ENCODE measurements around the gene RAB39B.

RAB39B gene

DNA sequence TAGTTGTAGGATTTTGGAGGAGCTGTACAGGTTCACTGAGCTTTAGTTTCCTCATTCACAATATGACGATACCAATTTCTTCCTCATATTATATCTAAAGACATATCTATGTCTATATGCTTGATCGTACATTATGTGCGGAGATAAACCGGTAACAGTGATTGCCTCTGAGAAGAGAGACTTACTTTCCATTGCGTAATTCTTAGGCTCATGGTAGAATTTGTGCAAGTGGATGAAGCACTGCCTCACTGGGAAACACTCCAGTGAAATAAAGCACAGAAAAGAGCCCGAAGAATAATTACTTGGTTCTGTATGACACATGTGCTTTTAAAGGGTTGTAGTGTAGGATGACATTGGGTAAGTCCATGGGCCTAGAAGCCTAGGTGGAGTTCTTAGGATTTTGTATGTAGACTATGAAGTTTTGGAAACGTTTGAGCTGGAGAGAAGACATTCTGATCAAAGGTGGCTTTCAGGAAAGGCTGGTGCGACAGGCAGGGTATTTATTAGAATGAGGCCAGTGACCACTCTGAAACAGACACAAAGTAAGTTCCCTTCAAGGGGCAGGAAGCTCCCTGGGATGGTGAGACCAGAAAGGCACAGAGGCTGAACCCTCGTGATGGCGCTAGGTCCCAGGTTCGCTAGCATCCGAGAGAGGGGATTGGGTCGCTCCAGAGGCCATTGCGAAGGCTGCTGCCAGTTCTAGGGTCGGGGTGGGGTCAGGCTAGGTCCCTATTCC lies 48.7 kb downstream of the RAB39B start:
- no peak for DNase-seq

GRCh38 chrX:155213731-155214130 lies 50.6 kb downstream of the RAB39B start:
- DNase-seq, result no peak

GRCh38 chrX:155211208-155211607 lies 53.1 kb downstream of the RAB39B start:
- DNase-seq, result no peak
